ENCODE data around the gene SNAPC3.
"Not testable (repeated sequence)": the region's sequence is repeated elsewhere in the genome, so short reads cannot be mapped to it uniquely, and the experiment has no call there.

- not testable (repeated sequence) for TF ChIP-seq POLR2A (IDR thresholded peaks at IDR 0.05; ENCODE audit: low read depth, low read length); CTCF (IDR thresholded peaks at IDR 0.05; ENCODE audit: extremely low read depth in 1 of 2, insufficient read depth in 1 of 2, low read depth in 1 of 2, low read length in 2 of 2); MAX (IDR thresholded peaks at IDR 0.05; ENCODE audit: insufficient read depth, insufficient read length); EZH2 (IDR thresholded peaks at IDR 0.05; ENCODE audit: borderline replicate concordance, low read depth, low read length, severe bottlenecking); POLR2AphosphoS5 (IDR thresholded peaks at IDR 0.05; ENCODE audit: insufficient read depth, low read depth, low read length); MYC (IDR thresholded peaks at IDR 0.05; ENCODE audit: low read depth, low read length); JUN (IDR thresholded peaks at IDR 0.05; ENCODE audit: borderline replicate concordance, insufficient read depth, insufficient read length, low read depth); FOS (IDR thresholded peaks at IDR 0.05; ENCODE audit: borderline replicate concordance, insufficient read depth, low read length)
Observed at GRCh38 chr9:15442264-15442663, 19.6 kb downstream of the SNAPC3 start.
